ENCODE data around the gene RASA3.
"Not testable (repeated sequence)": the region's sequence is repeated elsewhere in the genome, so short reads cannot be mapped to it uniquely, and the experiment has no call there.

Gene RASA3

GRCh38 chr13:114077933-114078325 lies 54.5 kb downstream of the RASA3 start:
- peak; percentile 21 for DNase-seq

- DNase-seq = no peak
These were observed 55.1 kb downstream of the RASA3 start for GRCh38 chr13:114077099-114077932.

- DNase-seq = no peak
These were observed 55.9 kb downstream of the RASA3 start for GRCh38 chr13:114076329-114077090.

- DNase-seq = not testable (repeated sequence)
These were observed 56.6 kb downstream of the RASA3 start for GRCh38 chr13:114075811-114076210.

- no peak for DNase-seq
These were observed 57.6 kb downstream of the RASA3 start for GRCh38 chr13:114074671-114075315.

- DNase-seq = no peak
These were observed 58.4 kb downstream of the RASA3 start for GRCh38 chr13:114073881-114074612.

GRCh38 chr13:114072421-114072820 lies 60.0 kb downstream of the RASA3 start:
- no peak for DNase-seq

GRCh38 chr13:114071991-114072390 lies 60.4 kb downstream of the RASA3 start:
- DNase-seq = no peak

- no peak for DNase-seq
These were observed 61.0 kb downstream of the RASA3 start for GRCh38 chr13:114071410-114071809.

- no peak for DNase-seq
These were observed 62.2 kb downstream of the RASA3 start for GRCh38 chr13:114070098-114070799.

GRCh38 chr13:114069376-114070097 lies 62.9 kb downstream of the RASA3 start:
- no peak for DNase-seq

GRCh38 chr13:114068656-114069318 lies 63.6 kb downstream of the RASA3 start:
- DNase-seq = peak; percentile 79

GRCh38 chr13:114067886-114068651 lies 64.4 kb downstream of the RASA3 start:
- no peak for DNase-seq

- DNase-seq = peak; percentile 63
These were observed 65.0 kb downstream of the RASA3 start for GRCh38 chr13:114067381-114067885.

- DNase-seq = no peak
These were observed 65.5 kb downstream of the RASA3 start for GRCh38 chr13:114066956-114067355.

GRCh38 chr13:114065926-114066774 lies 66.3 kb downstream of the RASA3 start:
- DNase-seq = no peak

GRCh38 chr13:114065141-114065925 lies 67.1 kb downstream of the RASA3 start:
- peak; percentile 99 for DNase-seq

All from EL (cell line).